G401.6 (cell line): Measurements from ENCODE around the gene SACM1L.
"Not testable (repeated sequence)": the region's sequence is repeated elsewhere in the genome, so short reads cannot be mapped to it uniquely, and the experiment has no call there.

ENCODE experiments used
- FAIRE-seq: peaks from 2 replicates; lab custom pipeline; 2012; peaks lifted over from hg19 to GRCh38; lab: Jason Lieb, UNC

SACM1L gene

DNA sequence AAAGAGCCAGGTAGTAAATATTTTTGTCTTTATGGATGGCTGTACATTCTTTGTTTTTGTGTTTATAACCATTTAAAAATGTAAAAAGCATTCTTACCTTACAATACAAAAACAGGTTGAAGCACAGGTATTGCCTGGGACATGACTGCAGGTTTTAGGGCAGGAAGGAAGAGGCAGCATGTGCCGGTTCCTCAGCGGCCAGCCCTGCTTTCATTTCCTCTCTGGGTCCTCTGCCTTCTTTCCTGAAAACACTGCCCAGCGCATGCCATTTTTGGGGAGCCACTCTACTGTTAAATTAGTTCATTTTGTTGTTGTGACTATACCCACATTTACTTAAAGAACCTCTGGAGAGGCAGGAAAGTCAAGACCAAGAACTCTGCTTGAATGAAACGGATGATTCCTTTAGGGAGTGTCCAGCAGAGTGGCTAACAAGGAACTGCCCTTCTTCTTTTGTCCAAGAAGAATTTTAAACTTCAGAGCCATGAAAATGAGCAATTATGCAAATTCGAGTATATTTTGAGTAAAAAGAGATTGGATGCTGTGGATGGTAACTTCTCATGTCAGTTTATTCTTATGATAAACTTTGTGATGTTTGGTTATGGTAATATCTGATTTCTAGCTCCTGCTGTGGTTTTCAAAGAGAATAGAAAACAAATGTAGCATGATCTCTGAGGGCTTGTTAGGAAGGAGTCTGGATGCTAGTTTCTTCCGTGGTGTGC is 52.7 kb downstream of the SACM1L start:
- FAIRE-seq: no peak

DNA sequence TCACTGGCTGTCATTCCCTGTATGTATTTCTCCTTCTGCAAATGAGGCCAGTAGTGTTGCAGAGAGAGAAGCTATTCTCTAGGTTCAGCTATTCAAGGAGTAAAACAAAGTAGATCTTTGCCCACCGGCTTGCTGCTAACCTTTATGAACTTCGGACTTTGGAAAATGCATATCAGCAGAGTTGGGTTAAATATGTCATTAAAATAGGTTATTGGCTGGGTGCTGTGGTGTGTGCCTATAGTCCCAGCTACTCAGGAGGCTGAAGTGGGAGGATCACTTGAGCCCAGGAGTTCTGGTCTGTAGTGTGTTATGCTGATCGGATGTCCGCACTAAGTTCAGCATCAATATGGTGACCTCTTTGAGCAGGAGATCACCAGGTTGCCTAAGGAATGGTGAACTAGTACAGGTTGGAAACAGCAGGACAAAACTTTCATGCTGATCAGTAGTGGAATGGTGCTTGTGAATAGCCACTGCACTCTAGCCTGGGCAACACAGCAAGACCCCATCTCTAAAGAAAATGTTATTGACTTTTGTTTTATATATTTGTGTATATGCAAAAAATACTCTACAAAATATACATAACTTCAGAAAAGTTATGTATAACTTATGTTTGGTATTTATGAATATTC is 53.4 kb downstream of the SACM1L start:
- no peak for FAIRE-seq

- FAIRE-seq: no peak
Observed at GRCh38 chr3:45746165-45746776, 57.1 kb downstream of the SACM1L start.

DNA sequence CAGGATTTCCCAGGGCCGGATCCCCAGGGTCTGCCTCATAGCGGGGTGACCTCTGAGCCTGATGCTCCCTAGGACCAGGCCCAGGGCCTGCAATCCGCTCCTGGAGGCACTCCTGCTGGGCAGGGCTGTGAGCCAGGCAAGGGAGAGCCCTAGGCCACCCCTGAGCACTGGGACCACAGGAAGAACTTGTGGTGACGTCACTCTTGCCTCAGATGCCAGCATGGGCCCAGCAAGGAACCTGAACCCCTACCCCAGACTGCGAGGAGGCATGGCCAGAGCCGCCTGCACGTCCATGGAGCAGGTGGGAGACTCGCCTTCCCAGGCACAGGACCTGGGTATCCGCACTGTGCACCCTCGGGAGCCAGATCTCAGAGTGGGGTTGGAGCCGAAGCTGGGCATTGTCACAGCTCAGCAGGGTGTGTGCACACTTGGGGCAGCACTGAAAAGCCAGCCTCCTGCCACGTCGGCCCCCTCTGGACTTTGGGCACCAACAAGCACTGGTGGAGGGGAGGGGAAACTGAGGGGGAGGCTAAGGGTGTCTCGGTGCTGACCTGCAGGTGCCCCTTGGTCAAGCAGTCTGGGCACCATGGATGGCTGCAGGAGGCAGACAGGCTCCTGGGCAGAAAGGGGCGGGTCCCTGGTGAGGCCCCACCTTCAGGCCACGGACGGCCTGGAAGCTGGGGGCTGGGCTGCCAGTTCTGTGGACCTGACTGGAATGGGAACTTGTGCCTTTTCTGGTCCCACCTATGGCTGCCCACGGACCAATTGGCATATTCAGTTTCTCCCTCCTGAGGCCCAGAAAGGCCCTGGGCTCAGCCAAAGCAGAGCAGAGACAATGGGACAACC is 57.8 kb downstream of the SACM1L start:
- FAIRE-seq: no peak

DNA sequence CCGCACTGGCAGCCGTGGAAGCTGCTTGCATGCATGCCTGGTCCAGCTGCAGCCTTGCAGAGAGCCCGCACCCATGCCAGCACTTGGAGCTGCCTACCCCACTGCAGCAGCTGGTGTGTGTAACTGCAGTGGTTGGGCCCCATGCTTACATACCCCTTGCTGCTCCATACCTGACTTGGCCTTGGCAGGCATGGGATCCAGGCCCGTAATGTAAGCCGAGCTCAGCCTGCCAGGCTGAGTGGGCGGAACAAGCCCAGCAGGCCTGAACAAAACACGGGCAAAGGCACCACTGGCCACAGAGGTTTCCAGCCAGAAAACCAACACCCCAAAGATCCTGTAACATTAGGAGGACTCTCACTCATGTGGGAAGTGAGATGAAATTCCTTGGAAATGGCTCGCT is 58.9 kb downstream of the SACM1L start:
- FAIRE-seq: no peak

- not testable (repeated sequence) for FAIRE-seq
Observed at GRCh38 chr3:45749036-45749600, 59.9 kb downstream of the SACM1L start.

GRCh38 chr3:45749880-45750279 is 60.7 kb downstream of the SACM1L start:
- FAIRE-seq: no peak

- FAIRE-seq: no peak
Observed at GRCh38 chr3:45751537-45752242, 62.5 kb downstream of the SACM1L start.

DNA sequence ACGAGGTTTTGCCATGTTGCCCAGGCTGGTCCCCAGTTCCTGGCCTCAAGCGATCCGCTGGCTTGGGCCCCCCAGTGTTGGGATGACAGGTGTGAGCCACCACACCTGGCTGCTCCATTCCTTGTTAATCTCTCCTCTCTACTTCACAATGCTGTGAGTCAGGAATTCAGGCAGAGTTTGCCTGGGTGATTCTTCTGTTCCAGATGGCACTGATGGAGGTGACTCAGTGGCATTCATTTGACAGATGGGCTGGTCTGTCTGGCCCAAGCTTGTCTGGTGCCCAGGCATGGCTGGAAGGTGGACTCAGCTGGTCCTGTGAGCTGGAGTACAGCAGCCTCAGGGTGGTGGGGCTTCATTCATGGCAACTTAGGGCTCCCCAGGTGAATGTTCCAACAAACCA is 63.9 kb downstream of the SACM1L start:
- FAIRE-seq: no peak

DNA sequence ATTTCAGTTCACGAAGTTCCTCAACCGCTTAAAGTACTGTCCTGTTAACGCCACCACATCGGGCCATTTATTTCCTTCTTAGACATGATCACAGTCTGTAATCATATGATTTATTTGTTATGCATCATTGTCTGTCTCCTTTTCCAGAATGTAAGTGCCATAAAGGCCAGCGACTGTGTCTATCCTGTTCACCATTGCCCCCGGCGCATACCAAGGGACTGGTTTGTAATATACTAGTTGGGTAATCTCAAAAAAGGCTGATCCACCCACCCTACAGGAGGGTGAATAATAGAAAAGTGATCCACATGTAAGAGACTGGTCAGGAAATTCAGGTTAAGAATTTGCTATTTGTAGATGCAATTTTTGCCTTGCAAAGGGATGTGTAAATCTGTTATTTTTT is 65.3 kb downstream of the SACM1L start:
- no peak for FAIRE-seq

DNA sequence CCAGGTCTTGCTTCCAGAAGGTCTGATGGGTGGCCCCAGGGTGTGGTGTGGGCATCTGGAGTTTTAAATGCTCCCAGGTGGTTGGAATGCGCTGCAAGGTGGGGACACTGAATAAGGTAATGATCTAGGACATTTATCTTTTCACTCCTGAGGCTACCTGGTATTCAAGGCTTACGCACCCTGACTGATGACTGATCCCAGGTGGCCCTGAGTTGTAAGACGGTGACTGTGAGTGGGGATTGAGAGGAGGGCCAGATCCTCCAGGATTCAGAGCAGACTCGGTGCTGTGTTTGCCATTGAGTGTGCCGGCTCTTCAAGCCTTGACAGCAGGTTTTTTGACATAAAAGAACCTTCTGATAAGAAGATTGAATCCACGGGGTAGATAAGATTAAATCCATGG is 66.9 kb downstream of the SACM1L start:
- FAIRE-seq: no peak

DNA sequence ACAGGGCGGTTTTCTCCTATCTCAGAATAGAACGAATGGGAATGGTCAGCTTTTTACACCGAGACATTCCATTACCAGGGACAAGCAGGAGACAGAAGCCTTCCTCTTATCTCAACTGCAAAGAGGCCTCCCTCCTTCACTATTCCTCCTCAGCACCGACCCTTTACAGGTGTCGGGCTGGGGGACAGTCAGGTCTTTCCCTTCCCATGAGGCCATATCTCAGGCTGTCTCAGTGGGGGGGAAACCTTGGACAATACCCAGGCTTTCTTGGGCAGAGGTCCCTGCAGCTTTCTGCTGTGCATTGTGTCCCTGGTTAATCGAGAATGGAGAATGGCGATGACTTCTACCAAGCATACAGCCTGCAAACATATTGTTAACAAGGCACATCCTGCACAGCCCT is 67.9 kb downstream of the SACM1L start:
- FAIRE-seq: not testable (repeated sequence)

- FAIRE-seq: no peak
Observed at GRCh38 chr3:45758871-45759270, 69.7 kb downstream of the SACM1L start.

DNA sequence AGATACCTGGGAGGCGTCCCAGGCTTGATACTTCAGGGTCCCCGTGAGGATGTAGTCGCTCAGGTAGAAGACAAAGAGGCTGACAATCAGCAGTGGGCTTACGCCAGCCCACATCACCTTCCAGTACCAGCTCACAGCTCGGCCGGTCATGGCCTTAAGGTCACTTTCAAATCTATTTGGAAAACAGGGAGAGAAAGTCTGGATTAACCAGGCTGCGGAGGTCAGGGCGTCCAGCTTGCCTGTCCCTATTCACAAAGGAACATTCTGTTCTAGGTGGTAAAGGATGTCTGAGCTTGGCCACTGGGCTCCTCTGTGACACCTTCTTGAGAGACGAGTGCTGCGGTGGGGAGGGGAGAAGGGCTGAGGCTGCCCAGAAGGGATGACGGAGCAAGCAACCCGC is 70.7 kb downstream of the SACM1L start:
- no peak for FAIRE-seq

GRCh38 chr3:45760878-45761711 is 71.9 kb downstream of the SACM1L start:
- no peak for FAIRE-seq

DNA sequence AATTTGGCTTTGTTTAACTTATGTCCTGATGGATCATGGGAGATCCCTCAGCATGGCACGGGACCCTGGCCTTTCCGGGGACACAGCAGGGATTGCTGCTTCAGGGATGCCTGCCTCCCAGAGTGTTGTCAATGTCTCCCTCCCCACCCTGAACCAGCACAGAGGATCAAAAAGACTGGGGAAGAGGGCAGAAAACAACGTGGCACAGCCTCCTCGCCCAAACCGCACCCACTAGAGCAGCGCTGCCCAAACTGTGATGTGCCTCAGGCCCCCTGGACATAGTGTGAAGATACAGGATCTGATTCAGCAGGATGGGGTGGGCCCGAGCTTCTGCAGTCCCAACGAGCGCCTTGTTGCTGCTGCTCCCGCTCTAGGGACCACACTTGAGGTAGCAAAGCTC is 72.6 kb downstream of the SACM1L start:
- no peak for FAIRE-seq

DNA sequence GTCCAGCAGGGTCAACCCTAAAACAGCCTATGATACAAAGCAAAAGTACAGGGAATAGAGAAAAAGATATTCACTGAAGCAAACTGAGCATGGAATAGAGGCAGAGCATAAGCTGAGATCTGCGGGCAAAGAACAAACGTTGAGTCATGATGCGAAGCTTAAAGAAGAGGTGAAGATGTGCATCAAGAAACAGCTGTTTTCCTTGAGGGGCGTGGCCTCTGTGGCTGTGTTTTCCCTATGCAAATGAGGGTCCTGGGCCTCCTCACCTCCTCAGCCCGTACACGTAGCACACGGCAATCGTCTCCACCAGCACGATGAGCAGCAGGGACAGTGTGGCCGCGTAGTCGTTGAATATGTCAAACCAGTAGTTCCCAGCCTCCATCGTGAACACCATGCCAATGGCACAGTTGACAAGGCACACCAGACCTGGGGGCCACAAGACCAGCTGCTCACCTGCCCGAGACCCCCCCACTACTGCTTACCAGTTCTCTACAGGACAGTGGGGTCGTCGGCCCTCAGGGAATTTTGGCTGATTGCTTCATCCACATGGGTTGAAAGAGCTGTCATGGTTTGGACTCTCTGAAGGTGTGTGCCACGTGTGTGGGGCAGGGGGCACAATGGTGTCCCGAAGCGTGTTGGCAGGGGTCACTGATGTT is 73.6 kb downstream of the SACM1L start:
- FAIRE-seq: no peak

GRCh38 chr3:45763303-45763675 is 74.1 kb downstream of the SACM1L start:
- FAIRE-seq: no peak

GRCh38 chr3:45765266-45765851 is 76.2 kb downstream of the SACM1L start:
- FAIRE-seq: no peak

GRCh38 chr3:45765958-45766357 is 76.8 kb downstream of the SACM1L start:
- no peak for FAIRE-seq
